Lower leg skin (tissue), 4 donors: ENCODE data around the gene SPATA31D4. TPM values are rescaled to one million over a fixed set of nuclear protein-coding genes. Genes with fewer than 3 reads are reported as not detected.
"Not testable (repeated sequence)": the region's sequence is repeated elsewhere in the genome, so short reads cannot be mapped to it uniquely, and the experiment has no call there.

ENCODE experiments used
- DNase-seq, 2 donors: peaks; one replicate each; pipeline ENCODE4 v3.0.0-alpha.2; 2019; ENCODE audit warnings: low spot score in 2 of 2
- H3K4me3 ChIP-seq: fragments of 200-600 bp; sonication (generic); 2 replicates; pipeline ENCODE4 v1.5.1; 2017; ENCODE audit warnings: mild to moderate bottlenecking, low read depth; ENCODE audit not compliant: poor library complexity, severe bottlenecking
- POLR2A ChIP-seq, 2 donors: fragments of 450-650 bp; IDR thresholded peaks; one replicate each; pipeline ENCODE4 v1.6.1; 2016 to 2017; ENCODE audit warnings: antibody characterized with exemption in 2 of 2, mild to moderate bottlenecking in 1 of 2, moderate library complexity in 1 of 2
- WGBS, 2 donors: methylation state at CpG; one replicate each; pipeline ENCODE4 v1.1.5; 2018; 5-methylcytosine and 5-hydroxymethylcytosine counted together
- intact Hi-C: fragments of 100-400 bp; cut with DNase I; formaldehyde crosslinking; loops from one replicate; pipeline ENCODE4 v1.15.0; 2023; ENCODE audit warnings: low total_unique reads
- total RNA-seq, 4 donors: library from RNA; depleted of rRNA; stranded (reverse); fragments of >200 nt; gene quantifications; one replicate each; pipeline ENCODE4 v1.1.0, GENCODE V29; 2016
- TF ChIP-seq, protein P1 (sequence below), 3 donors: fragments of 450-650 bp; IDR thresholded peaks; one replicate each; pipeline ENCODE4 v1.5.1; 2016; ENCODE audit warnings: antibody characterized with exemption in 3 of 3, mild to moderate bottlenecking in 3 of 3, moderate library complexity in 2 of 3

The SPATA31D4 gene
- total RNA-seq, 4 donors from 2014 or later: not detected

DNA sequence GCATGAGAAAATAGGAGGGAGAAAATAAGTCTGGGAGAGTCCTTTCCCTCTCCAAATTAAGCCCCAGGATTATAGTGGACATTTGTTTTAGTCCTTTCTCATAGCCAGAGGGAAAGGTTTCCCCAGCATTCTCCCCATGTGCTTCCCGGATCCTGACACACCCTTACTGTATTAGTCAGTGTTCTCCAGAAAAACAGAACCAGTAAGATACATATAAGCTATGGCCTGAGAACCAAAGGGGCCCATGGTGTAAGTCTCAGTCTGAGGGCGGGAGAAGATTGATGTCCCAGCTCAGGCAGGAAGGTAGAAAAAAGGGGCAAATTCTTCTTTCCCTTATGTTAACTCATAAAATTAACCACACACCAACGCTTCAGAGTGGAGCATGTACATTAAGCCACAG, 25.6 kb upstream of the SPATA31D4 start:
- intact Hi-C loops: no loop called here

DNA sequence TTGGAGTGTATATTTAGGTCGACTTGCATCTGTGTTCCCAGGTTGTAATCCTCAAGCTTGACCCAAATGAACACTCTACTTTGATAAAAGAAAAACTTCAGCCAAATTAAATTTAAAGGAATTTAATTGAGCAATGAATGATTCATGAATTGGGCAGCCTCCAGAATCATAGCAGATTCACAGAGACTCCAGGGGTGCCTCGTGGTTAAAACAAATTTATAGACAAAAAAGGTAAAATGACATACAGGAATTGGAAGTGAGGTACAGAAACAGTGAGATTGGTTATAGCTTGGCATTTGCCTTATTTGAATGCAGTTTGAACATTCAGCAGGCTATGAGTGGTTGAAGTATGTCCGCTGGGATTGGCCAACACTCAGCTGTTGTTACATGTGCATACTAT, 21.6 kb upstream of the SPATA31D4 start:
- DNase-seq: no peak
- 57 to 68% methylated on average over 3 of the region's 3 CpGs for WGBS, 2 donors
- intact Hi-C loops: no loop called here
- no peak overlapping the region for H3K4me3 ChIP-seq
- TF ChIP-seq, protein P1, sequence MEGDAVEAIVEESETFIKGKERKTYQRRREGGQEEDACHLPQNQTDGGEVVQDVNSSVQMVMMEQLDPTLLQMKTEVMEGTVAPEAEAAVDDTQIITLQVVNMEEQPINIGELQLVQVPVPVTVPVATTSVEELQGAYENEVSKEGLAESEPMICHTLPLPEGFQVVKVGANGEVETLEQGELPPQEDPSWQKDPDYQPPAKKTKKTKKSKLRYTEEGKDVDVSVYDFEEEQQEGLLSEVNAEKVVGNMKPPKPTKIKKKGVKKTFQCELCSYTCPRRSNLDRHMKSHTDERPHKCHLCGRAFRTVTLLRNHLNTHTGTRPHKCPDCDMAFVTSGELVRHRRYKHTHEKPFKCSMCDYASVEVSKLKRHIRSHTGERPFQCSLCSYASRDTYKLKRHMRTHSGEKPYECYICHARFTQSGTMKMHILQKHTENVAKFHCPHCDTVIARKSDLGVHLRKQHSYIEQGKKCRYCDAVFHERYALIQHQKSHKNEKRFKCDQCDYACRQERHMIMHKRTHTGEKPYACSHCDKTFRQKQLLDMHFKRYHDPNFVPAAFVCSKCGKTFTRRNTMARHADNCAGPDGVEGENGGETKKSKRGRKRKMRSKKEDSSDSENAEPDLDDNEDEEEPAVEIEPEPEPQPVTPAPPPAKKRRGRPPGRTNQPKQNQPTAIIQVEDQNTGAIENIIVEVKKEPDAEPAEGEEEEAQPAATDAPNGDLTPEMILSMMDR (IDR thresholded peaks at IDR 0.05): no peak
- TF ChIP-seq POLR2A (IDR thresholded peaks at IDR 0.05): no peak

More for the DNA sequence above, 25.6 kb upstream of the SPATA31D4 start:
- no peak overlapping the region for H3K4me3 ChIP-seq
- TF ChIP-seq, protein P1 (IDR thresholded peaks at IDR 0.05): no peak
- no peak for TF ChIP-seq POLR2A (IDR thresholded peaks at IDR 0.05)
- WGBS, 2 donors: 69 to 82% methylated on average over 3 of the region's 3 CpGs
- DNase-seq: no peak

DNA sequence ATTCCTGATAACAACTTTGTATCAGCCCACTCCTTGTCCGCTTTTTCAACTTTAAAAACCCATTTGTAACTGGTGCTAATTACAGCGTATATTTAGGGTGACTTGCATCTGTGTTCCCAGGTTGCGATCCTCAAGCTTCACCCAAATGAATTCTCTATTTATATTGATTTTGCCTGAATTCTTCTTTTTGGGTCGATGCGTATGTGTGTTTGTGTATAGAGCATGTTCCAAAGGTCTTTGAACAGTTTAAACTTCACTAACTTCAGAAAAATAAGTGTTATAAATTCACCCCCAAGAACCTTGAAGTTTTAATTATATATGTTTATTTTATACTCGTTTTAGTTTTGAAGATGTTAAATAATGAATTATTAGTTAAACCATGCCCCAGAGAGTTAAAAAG, 16.1 kb upstream of the SPATA31D4 start:
- WGBS, 2 donors: 92 to 94% methylated on average over 6 of the region's 6 CpGs
- TF ChIP-seq POLR2A (IDR thresholded peaks at IDR 0.05): no peak
- TF ChIP-seq, protein P1 (IDR thresholded peaks at IDR 0.05): no peak
- intact Hi-C loops: no loop called here
- H3K4me3 ChIP-seq: no peak overlapping the region
- no peak for DNase-seq

DNA sequence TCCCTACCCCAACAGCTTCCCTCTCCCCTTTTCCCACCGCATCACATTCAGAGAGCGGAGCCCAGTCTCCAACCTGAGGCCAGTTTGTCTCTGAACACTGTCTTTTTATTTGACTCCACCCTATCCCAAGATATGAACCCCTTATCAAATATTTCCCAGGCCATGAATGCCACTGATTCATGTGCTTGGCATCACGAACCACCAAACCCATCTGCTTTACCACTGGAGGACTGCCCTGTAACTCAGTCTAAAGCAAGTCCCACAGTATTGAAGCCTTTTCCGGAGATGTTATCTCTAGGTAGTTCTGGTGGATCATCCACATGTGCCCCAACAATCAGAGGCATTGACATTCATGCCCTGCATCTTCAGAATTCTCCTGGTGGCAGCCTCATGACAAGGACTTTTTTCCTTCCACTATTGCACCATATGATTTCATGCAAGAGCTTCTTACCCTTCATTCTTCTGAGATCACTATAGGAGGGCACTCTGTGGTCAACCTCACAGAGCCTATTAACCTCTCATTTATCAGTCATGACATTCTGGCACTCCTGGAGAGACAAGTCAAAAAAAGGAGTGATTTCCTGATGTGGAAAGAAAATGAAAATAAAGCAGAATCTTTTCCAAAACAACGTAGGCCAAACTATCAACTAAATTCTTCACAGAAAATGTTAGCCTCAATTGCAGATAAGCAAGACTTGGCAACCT, 12.3 kb upstream of the SPATA31D4 start:
- intact Hi-C loops: no loop called here
- TF ChIP-seq POLR2A (IDR thresholded peaks at IDR 0.05): no peak
- H3K4me3 ChIP-seq: no peak overlapping the region
- no peak for DNase-seq
- WGBS, 2 donors: 91 to 94% methylated on average over 5 of the region's 5 CpGs

GRCh38 chr9:81918507-81918906, 9.7 kb upstream of the SPATA31D4 start:
- 64% methylated on average over 1 of the region's 3 CpGs for WGBS, 2 donors
- DNase-seq, intact Hi-C loops, H3K4me3 ChIP-seq: not testable (repeated sequence)

GRCh38 chr9:81930147-81930546, 1.9 kb downstream of the SPATA31D4 start:
- DNase-seq, intact Hi-C loops, H3K4me3 ChIP-seq: not testable (repeated sequence)
- no CpG with 5 or more reads among the region's 6 CpGs for WGBS, 2 donors

- DNase-seq, intact Hi-C loops, H3K4me3 ChIP-seq: not testable (repeated sequence)
- no CpG with 5 or more reads among the region's 3 CpGs for WGBS, 2 donors
These were observed 5.3 kb downstream of the SPATA31D4 start for GRCh38 chr9:81933547-81933946.

DNA sequence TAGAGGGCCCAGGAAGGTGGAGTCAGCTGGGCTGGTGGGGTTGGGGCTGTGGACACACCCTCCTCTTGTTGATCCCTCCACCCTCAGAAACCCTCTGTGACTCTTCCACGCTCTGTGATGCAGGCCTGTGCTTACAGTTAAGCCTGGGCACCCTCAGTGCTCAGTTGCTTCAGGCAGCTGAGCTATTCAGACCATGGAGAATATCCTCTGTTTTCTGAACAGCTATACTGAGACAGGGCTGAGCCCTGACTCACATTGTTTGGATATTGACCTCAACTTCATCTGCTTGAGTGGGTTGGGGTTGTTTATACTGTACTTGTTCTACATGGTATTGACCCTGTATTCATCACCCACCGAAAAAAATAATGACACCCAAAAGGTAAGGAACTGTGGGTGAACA, 15.2 kb downstream of the SPATA31D4 start, which contains the start of gene SPATA31D3:
SPATA31D3 (plus strand) TSS at position 108 of the 400 bp plus-strand sequence; CDS start at position 194, 86 bp downstream.
- H3K4me3 ChIP-seq, DNase-seq, intact Hi-C loops: not testable (repeated sequence)
- WGBS, 2 donors: no CpG with 5 or more reads among the region's 2 CpGs

DNA sequence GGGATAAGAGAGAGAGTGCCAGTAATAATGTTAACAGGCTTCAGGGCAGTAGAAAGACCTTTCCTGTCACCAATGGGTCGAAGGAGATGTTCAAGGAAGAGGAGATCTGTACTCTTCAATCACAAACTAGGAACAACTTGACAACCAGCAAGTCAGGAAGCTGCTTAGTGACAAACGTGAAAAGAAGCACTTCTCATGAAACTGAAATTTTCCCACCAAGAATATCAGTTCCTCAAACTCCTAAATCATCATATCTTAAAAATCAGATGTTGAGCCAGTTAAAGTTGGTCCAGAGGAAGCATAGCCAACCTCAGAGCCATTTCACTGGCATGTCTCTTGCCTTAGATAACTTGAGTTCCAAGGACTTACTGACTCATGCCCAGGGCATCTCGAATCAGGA, 20.4 kb downstream of the SPATA31D4 start:
- intact Hi-C loops, H3K4me3 ChIP-seq, DNase-seq: not testable (repeated sequence)
- WGBS, 2 donors: 67% methylated on average over 1 of the region's 3 CpGs; no CpG with 5 or more reads in 1 of the 2 donors
